ENCODE data around the gene MDH1B. TPM values are rescaled to one million over a fixed set of nuclear protein-coding genes. Genes with fewer than 3 reads are reported as not detected.
"Not testable (repeated sequence)": the region's sequence is repeated elsewhere in the genome, so short reads cannot be mapped to it uniquely, and the experiment has no call there.

The MDH1B gene
- total RNA-seq, 2 experiments from 2014 or later = 0.34 to 0.44 TPM

DNA sequence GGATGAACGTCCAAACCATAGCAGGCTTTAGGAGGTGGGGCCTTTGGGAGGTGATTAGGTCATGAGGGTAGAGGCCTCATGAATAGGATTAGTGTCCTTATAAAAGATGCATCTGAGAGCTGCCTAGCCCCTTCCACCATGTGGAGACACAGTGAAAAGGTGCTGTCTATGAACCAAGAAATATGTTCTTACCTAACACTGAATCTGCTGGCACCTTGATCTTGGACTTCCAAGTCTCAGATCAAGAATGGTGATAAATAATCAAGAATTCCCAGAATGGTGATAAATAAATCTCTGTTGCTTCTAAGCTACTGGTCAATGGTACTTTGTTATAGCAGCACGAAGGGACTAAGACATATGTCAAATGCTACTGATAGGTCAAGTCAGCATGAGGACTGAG is 31.8 kb downstream of the MDH1B start:
- DNase-seq (no peak), ATAC-seq (ENCODE audit: low read depth) (no peak)
- H3K36me3 Mint-ChIP-seq = no peaks in the 10 kb centered on the region
- no peaks in the 10 kb centered on the region for H3K9me3 Mint-ChIP-seq
- no peaks in the 10 kb centered on the region for H3K4me1 Mint-ChIP-seq
- H3K27me3 Mint-ChIP-seq = peaks cover 10% of the 10 kb centered on the region
- H3K27ac Mint-ChIP-seq = no peak overlapping the region
- POLR2A ChIA-PET = no interaction called here
- H3K4me3 Mint-ChIP-seq = no peak overlapping the region

DNA sequence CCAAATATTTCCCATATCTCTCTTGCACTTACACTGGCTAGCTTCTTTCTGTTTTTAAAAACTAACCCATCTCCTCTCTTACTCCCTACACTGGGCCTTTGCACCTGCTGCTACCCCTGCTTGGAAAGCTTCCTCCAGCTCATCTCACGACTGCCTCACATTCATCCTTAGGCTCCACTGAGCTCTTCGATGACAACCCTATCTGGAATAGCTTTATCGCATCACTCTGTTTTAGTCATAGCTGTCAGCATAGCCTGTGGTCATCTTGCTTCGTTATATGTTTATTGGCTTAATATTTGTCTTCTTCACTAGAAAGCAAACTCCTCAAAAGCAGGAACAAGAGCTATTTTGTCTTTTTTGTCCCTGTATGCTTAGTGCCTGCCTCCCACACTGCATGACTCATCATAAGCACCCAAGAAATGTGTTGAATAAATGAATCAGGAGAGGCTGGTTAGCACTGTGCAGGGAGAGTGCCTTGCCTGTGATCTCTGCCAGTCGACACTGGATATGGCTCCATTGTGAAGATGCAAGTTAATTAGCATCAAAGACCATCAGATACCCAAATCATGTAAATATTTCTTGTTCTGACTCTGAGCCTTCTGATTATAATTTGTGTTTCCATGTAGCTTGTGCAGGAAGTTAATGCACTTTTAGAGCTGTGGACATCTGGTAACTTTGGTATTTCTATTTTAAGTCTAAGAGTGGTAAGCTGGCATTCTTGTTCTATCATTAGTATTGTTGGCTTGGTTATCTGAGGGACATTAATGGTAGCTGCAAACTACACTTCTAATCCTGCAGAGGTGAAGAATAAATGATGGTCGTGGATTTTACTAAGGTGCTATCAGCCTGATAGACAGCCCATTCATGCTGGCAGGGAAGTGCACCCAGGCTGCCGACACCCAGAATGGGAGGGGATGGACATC is 36.6 kb downstream of the MDH1B start:
- Mint-ChIP-seq H3K27me3 (peaks cover 27% of the 10 kb centered on the region), H3K9me3 (no peaks in the 10 kb centered on the region), H3K4me3 (no peak overlapping the region), H3K4me1 (no peaks in the 10 kb centered on the region), H3K36me3 (no peaks in the 10 kb centered on the region), H3K27ac (no peak overlapping the region)
- DNase-seq = no peak
- no peak for ATAC-seq (ENCODE audit: low read depth)
- POLR2A ChIA-PET = no interaction called here

GRCh38 chr2:206727287-206727686 is 37.8 kb downstream of the MDH1B start:
- DNase-seq = no peak
- Mint-ChIP-seq H3K36me3 (no peaks in the 10 kb centered on the region), H3K27ac (no peak overlapping the region), H3K4me1 (no peaks in the 10 kb centered on the region), H3K9me3 (no peaks in the 10 kb centered on the region), H3K4me3 (no peak overlapping the region), H3K27me3 (peaks cover 37% of the 10 kb centered on the region)
- POLR2A ChIA-PET = no interaction called here
- no peak for ATAC-seq (ENCODE audit: low read depth)

DNA sequence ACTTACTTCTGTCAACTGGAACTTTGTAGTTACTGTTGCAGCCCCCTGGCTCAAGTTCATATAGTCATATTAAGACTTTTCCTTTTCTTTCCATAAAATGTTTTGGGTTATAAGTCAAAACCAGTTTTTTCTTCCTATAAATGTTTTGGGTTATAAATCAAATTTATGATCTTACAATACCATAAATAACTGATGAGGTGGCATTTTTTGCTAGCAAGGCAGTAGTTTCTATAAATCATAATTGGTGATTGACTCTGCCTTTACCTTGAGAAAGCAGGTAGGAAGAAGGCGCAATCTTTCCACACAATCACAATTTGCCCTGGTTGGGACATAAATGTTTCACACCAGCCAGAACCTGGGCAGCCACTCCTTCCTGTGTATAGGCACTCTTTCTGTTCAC is 41.8 kb downstream of the MDH1B start:
- DNase-seq = no peak
- Mint-ChIP-seq H3K4me1 (no peaks in the 10 kb centered on the region), H3K36me3 (no peaks in the 10 kb centered on the region), H3K4me3 (no peak overlapping the region), H3K27ac (no peak overlapping the region), H3K27me3 (peaks cover 32% of the 10 kb centered on the region), H3K9me3 (no peaks in the 10 kb centered on the region)
- POLR2A ChIA-PET = no interaction called here
- ATAC-seq (ENCODE audit: low read depth) = no peak

DNA sequence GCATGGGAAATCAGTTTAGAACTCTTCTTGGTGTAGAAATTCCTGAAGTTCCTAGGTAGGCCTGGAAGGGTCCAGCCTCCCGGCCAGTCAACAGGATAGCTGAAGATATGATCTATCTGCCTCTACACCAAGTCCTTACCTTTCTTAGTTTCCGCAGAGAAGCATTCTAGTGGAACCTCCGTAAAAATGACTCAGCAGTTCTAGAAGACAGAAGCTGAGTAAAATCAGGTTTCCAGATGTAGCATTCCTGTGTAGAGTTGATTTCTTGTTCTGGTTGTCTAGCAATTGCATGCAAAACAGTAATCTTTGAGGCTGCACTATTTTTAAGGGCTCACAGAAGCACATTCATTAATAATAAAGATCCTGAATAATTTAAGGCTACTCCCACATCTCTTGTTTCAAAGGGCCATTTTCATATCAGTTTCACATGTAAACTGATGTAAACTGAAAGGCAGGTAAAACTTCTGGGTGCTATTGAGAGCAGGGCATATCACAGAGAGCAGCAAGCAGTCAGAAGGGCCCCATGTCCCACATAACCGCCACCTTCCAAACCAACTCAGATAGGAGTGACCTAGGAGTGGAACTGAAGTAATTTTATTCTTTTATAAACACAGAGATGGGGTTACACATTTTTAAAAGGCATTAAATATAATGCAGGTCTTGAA is 43.7 kb downstream of the MDH1B start:
- ATAC-seq (ENCODE audit: low read depth) (no peak), DNase-seq (no peak)
- H3K4me1 Mint-ChIP-seq = no peaks in the 10 kb centered on the region
- H3K27me3 Mint-ChIP-seq = peaks cover 29% of the 10 kb centered on the region
- no peaks in the 10 kb centered on the region for H3K9me3 Mint-ChIP-seq
- no peak overlapping the region for H3K27ac Mint-ChIP-seq
- no peaks in the 10 kb centered on the region for H3K36me3 Mint-ChIP-seq
- H3K4me3 Mint-ChIP-seq = no peak overlapping the region
- POLR2A ChIA-PET = no interaction called here

DNA sequence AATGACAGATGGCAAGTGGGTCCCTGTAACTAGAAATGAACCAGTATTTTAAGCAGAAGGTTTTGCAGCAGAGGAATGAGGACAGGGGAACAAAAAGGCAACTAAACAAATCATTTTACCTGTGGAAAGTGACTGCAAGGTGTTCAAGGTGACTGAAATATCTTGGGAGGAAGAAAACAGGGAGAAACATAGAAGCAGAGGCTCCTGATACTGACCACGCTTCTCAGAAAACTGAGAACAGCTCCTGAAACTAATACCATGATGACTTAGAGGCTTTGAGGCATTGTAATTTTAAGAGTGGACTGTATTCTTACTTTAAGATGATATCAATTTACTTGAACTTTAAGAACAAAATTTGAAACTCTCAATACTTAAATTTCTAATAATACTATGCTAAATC is 46.8 kb downstream of the MDH1B start, which contains the start of gene DYTN:
Gene DYTN, minus strand, starts transcription at position 101 of the 400 bp plus-strand sequence. CDS start 117 bp downstream, outside the sequence.
- Mint-ChIP-seq H3K9me3 (no peaks in the 10 kb centered on the region), H3K27ac (no peak within 1 kb of the TSS), H3K4me1 (peaks cover 3% of the 10 kb centered on the region), H3K36me3 (no peaks in the 10 kb centered on the region), H3K4me3 (no peak within 1 kb of the TSS), H3K27me3 (peaks cover 20% of the 10 kb centered on the region)
- DNase-seq (no peak), ATAC-seq (ENCODE audit: low read depth) (no peak)
- POLR2A ChIA-PET = no interaction called here

DNA sequence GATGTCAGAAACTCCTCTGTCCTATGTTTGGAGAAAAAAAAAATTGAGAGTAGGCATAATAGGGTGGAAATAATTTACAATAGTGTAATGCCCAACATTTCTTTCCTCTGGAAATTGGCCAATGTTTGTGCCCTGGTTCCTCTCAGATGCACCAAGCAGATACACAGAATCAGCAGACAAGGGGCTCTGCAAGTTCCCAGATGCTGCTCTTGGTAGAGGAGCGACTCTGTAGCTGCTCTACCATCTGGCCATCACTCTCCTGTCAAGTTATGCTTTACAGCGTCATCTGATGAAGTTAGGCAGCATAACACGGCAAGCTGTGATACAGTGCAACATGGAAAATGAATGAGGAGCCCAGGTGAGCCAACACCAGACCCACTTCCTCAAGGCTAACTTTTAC is 48.5 kb downstream of the MDH1B start:
- POLR2A ChIA-PET = no interaction called here
- H3K27me3 Mint-ChIP-seq = peaks cover 11% of the 10 kb centered on the region
- no peak overlapping the region for H3K4me3 Mint-ChIP-seq
- H3K27ac Mint-ChIP-seq = no peak overlapping the region
- H3K4me1 Mint-ChIP-seq = peaks cover 3% of the 10 kb centered on the region
- H3K9me3 Mint-ChIP-seq = no peaks in the 10 kb centered on the region
- DNase-seq (no peak), ATAC-seq (ENCODE audit: low read depth) (no peak)
- no peaks in the 10 kb centered on the region for H3K36me3 Mint-ChIP-seq

DNA sequence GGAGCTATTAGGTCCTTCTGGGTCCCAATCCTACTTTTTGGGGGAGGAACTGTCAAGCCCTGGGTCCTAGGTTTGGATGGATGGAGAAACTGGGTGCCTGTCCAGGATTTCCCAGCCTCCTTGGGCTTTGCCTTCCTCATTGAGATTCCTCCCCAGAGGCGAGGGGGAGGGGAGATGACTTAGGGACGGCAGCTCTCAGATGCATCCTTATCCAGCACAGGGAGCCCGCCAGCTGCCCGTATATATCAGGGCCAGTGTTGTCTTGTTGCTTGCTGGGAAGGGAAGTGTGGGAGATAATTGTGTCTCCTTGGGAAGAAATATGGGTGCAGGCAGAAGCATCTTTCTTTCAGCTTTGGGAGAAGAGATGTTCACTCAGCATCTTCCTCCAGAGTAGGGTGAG is 49.9 kb downstream of the MDH1B start:
- ATAC-seq (ENCODE audit: low read depth); H3K4me3 Mint-ChIP-seq; H3K4me1 Mint-ChIP-seq; DNase-seq; H3K9me3 Mint-ChIP-seq; POLR2A ChIA-PET; H3K36me3 Mint-ChIP-seq; H3K27ac Mint-ChIP-seq: not testable (repeated sequence)
- peaks cover 14% of the 10 kb centered on the region for H3K27me3 Mint-ChIP-seq

GRCh38 chr2:206713746-206714145 is 51.4 kb downstream of the MDH1B start:
- peaks cover 3% of the 10 kb centered on the region for H3K4me1 Mint-ChIP-seq
- DNase-seq (no peak), ATAC-seq (ENCODE audit: low read depth) (no peak)
- H3K27ac Mint-ChIP-seq = no peak overlapping the region
- POLR2A ChIA-PET = no interaction called here
- no peak overlapping the region for H3K4me3 Mint-ChIP-seq
- H3K36me3 Mint-ChIP-seq = no peaks in the 10 kb centered on the region
- peaks cover 20% of the 10 kb centered on the region for H3K27me3 Mint-ChIP-seq
- no peaks in the 10 kb centered on the region for H3K9me3 Mint-ChIP-seq

DNA sequence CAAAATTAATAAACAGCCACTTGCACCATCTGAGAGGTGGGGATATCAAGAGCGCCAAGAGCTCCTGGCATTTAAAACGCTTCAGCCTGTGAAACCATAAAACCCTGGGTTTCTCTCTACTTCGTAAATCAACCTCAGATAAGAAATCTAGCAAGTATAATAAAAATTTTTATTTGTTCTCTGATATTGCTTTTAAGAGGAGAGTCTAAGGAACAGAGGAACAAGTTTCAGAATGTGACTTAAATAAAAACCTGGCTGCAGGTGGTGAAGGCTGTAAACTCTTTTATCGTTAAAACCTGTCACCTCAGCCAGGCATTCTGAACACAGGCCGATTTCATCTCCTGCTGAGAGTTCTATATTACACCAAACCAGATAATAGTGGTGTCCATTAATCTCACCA is 56.8 kb downstream of the MDH1B start:
- H3K9me3 Mint-ChIP-seq = no peaks in the 10 kb centered on the region
- ATAC-seq (ENCODE audit: low read depth) = no peak
- peaks cover 18% of the 10 kb centered on the region for H3K27me3 Mint-ChIP-seq
- POLR2A ChIA-PET = no interaction called here
- H3K36me3 Mint-ChIP-seq = no peaks in the 10 kb centered on the region
- DNase-seq = no peak
- H3K27ac Mint-ChIP-seq = no peak overlapping the region
- H3K4me3 Mint-ChIP-seq = no peak overlapping the region
- no peaks in the 10 kb centered on the region for H3K4me1 Mint-ChIP-seq

GRCh38 chr2:206707164-206707701 is 57.9 kb downstream of the MDH1B start:
- H3K27ac Mint-ChIP-seq = no peak overlapping the region
- DNase-seq (no peak), ATAC-seq (ENCODE audit: low read depth) (no peak)
- H3K27me3 Mint-ChIP-seq = peaks cover 18% of the 10 kb centered on the region
- no peaks in the 10 kb centered on the region for H3K9me3 Mint-ChIP-seq
- H3K4me3 Mint-ChIP-seq = no peak overlapping the region
- POLR2A ChIA-PET = no interaction called here
- no peaks in the 10 kb centered on the region for H3K4me1 Mint-ChIP-seq
- no peaks in the 10 kb centered on the region for H3K36me3 Mint-ChIP-seq

- ATAC-seq (ENCODE audit: low read depth) (no peak), DNase-seq (no peak)
- no peaks in the 10 kb centered on the region for H3K9me3 Mint-ChIP-seq
- no peaks in the 10 kb centered on the region for H3K36me3 Mint-ChIP-seq
- H3K27ac Mint-ChIP-seq = no peak overlapping the region
- POLR2A ChIA-PET = no interaction called here
- peaks cover 17% of the 10 kb centered on the region for H3K27me3 Mint-ChIP-seq
- peaks cover 3% of the 10 kb centered on the region for H3K4me1 Mint-ChIP-seq
- H3K4me3 Mint-ChIP-seq = no peak overlapping the region
These were observed 63.0 kb downstream of the MDH1B start for GRCh38 chr2:206701952-206702605.

- DNase-seq (no peak), ATAC-seq (ENCODE audit: low read depth) (no peak)
- POLR2A ChIA-PET = no interaction called here
- Mint-ChIP-seq H3K27ac (no peak overlapping the region), H3K4me1 (peaks cover 3% of the 10 kb centered on the region), H3K4me3 (no peak overlapping the region), H3K36me3 (no peaks in the 10 kb centered on the region), H3K9me3 (no peaks in the 10 kb centered on the region), H3K27me3 (peaks cover 17% of the 10 kb centered on the region)
These were observed 65.0 kb downstream of the MDH1B start for GRCh38 chr2:206700156-206700555.
